Mesenchymal stem cell (in vitro differentiated cells and primary cell): ENCODE results near the gene ATP6V1A.

Experiments used
- DNase-seq: peaks from one replicate; pipeline ENCODE4 v3.0.0-alpha.2; 2013
- H2AFZ ChIP-seq: one replicate; pipeline ENCODE4 v1.6.1; 2013; ENCODE audit warnings: low read depth, mild to moderate bottlenecking, control low read depth, inconsistent platforms, low read length, moderate library complexity
- H2AK5ac ChIP-seq: 2 replicates; pipeline ENCODE4 v1.6.1; 2013; ENCODE audit warnings: low read length, moderate library complexity, mild to moderate bottlenecking, inconsistent platforms; ENCODE audit not compliant: severe bottlenecking
- H2BK120ac ChIP-seq: one replicate; pipeline ENCODE4 v1.6.1; 2013; ENCODE audit warnings: low read depth, mild to moderate bottlenecking, inconsistent platforms, low read length, moderate library complexity
- H2BK12ac ChIP-seq, 2 experiments: one replicate each; pipeline ENCODE4 v1.6.1; 2013; ENCODE audit warnings: inconsistent platforms in 2 of 2, low read length in 2 of 2, mild to moderate bottlenecking in 2 of 2, moderate library complexity in 2 of 2, control low read depth in 1 of 2
- H2BK15ac ChIP-seq: one replicate; pipeline ENCODE4 v1.6.1; 2013; ENCODE audit warnings: mild to moderate bottlenecking, low read depth, inconsistent platforms; ENCODE audit not compliant: poor library complexity, severe bottlenecking
- H2BK5ac ChIP-seq: 2 replicates; pipeline ENCODE4 v1.6.1; 2013; ENCODE audit warnings: low read depth, mild to moderate bottlenecking, low read length, control low read depth, inconsistent platforms; ENCODE audit not compliant: poor library complexity, severe bottlenecking
- H3K14ac ChIP-seq, 2 experiments: one replicate each; pipeline ENCODE4 v1.6.1; 2013; ENCODE audit warnings: inconsistent platforms in 2 of 2, low read length in 2 of 2, control low read depth in 1 of 2, mild to moderate bottlenecking in 1 of 2, moderate library complexity in 1 of 2
- H3K18ac ChIP-seq, 2 experiments: one replicate each; pipeline ENCODE4 v1.6.1; 2013; ENCODE audit warnings: inconsistent platforms in 2 of 2, low read length in 2 of 2, control low read depth in 1 of 2, low read depth in 1 of 2, mild to moderate bottlenecking in 1 of 2
- H3K23ac ChIP-seq, 2 experiments: one replicate each; pipeline ENCODE4 v1.6.1; 2013; ENCODE audit warnings: inconsistent platforms in 2 of 2, low read length in 2 of 2, mild to moderate bottlenecking in 2 of 2, moderate library complexity in 2 of 2, control low read depth in 1 of 2
- H3K27ac ChIP-seq: 2 replicates; pipeline ENCODE4 v1.5.1; 2013; ENCODE audit warnings: mild to moderate bottlenecking, moderate library complexity, low read length, control low read depth, inconsistent platforms; ENCODE audit not compliant: poor library complexity, severe bottlenecking
- H3K27me3 ChIP-seq, 2 experiments: 2 replicates each; pipeline versions ENCODE4 v1.6.1 to v1.7.0; 2013; ENCODE audit warnings: low read length in 2 of 2, mild to moderate bottlenecking in 2 of 2, moderate library complexity in 2 of 2, control low read depth in 1 of 2, inconsistent platforms in 1 of 2; ENCODE audit not compliant: control insufficient read depth in 1 of 2, insufficient read depth in 1 of 2
- H3K36me3 ChIP-seq, 2 experiments: 2 replicates each; pipeline versions ENCODE4 v1.6.1 to v1.7.0; 2013; ENCODE audit warnings: low read length in 2 of 2, control low read depth in 1 of 2, inconsistent platforms in 1 of 2, low read depth in 1 of 2, mild to moderate bottlenecking in 1 of 2; ENCODE audit not compliant: insufficient read depth in 2 of 2, control insufficient read depth in 1 of 2
- H3K4ac ChIP-seq, 2 experiments: one replicate each; pipeline ENCODE4 v1.6.1; 2013; ENCODE audit warnings: inconsistent platforms in 2 of 2, low read length in 2 of 2, mild to moderate bottlenecking in 2 of 2, moderate library complexity in 2 of 2, control low read depth in 1 of 2, low read depth in 1 of 2
- H3K4me1 ChIP-seq: 2 replicates; pipeline ENCODE4 v1.6.1; 2013; ENCODE audit warnings: low read depth, low read length, control low read depth; ENCODE audit not compliant: control insufficient read depth, insufficient read depth
- H3K4me2 ChIP-seq: 2 replicates; pipeline ENCODE4 v1.6.1; 2013; ENCODE audit warnings: low read length, mild to moderate bottlenecking, inconsistent platforms; ENCODE audit not compliant: poor library complexity, severe bottlenecking
- H3K4me3 ChIP-seq, 2 experiments: 2 replicates each; pipeline versions ENCODE4 v1.5.1 to v1.7.0; 2013; ENCODE audit warnings: low read length in 2 of 2, mild to moderate bottlenecking in 2 of 2, control low read depth in 1 of 2, low read depth in 1 of 2; ENCODE audit not compliant: insufficient read depth in 1 of 2
- H3K79me1 ChIP-seq: replicated peaks from 2 replicates; pipeline ENCODE4 v1.6.1; 2013; ENCODE audit warnings: mild to moderate bottlenecking, control low read depth, low read length, inconsistent platforms; ENCODE audit not compliant: poor library complexity, severe bottlenecking
- H3K9ac ChIP-seq: 2 replicates; pipeline ENCODE4 v1.7.0; 2013; ENCODE audit warnings: mild to moderate bottlenecking, low read length, moderate library complexity
- H3K9me3 ChIP-seq: 2 replicates; pipeline ENCODE4 v1.7.0; 2013; ENCODE audit warnings: mild to moderate bottlenecking, low read length; ENCODE audit not compliant: control insufficient read depth
- H4K8ac ChIP-seq: one replicate; pipeline ENCODE4 v1.6.1; 2013; ENCODE audit warnings: inconsistent platforms, mild to moderate bottlenecking, low read length, moderate library complexity
- H4K91ac ChIP-seq: one replicate; pipeline ENCODE4 v1.6.1; 2013; ENCODE audit warnings: mild to moderate bottlenecking, low read length, inconsistent platforms
- WGBS: methylation state at CpG from one replicate; pipeline ENCODE4 v1.1.7; 2013; ENCODE audit warnings: mixed read lengths; 5-methylcytosine and 5-hydroxymethylcytosine counted together

Gene ATP6V1A

DNA sequence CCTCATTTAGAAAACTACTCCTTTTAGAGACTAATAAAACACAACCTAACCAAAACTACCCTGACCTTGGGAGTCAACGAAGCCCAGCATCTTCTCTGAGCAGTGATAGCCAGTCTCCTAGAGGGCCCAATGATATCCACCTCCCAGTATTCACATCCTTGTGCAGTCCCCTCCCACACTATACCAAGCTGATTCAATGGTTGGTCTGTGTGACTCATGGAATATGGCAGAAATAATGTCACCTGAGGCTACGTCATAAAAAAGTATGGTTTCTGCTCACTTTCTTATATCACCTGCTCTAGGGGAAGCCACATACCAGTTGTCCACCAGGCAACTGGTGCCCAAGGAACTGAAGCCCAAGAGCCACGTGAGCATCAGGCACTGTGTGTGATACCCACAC is 29.0 kb upstream of the ATP6V1A start:
- Histone ChIP-seq H2BK12ac (no peak overlapping the region), H3K79me1 (peaks cover 2% of the 10 kb centered on the region), H3K14ac (no peak overlapping the region), H3K4me3 (no peak overlapping the region), H3K4me2 (no peak overlapping the region), H2BK15ac (no peak overlapping the region), H2AK5ac (no peak overlapping the region), H3K9ac (no peak overlapping the region), H4K91ac (no peak overlapping the region), H3K9me3 (no peaks in the 10 kb centered on the region), H3K27me3 (no peaks in the 10 kb centered on the region), H3K18ac (no peak overlapping the region), H2BK5ac (no peak overlapping the region), H4K8ac (no peak overlapping the region), H2BK120ac (no peak overlapping the region), H3K27ac (no peak overlapping the region), H3K36me3 (peaks cover 7 to 66% of the 10 kb centered on the region in 2 experiments), H2AFZ (no peak overlapping the region), H3K23ac (no peak overlapping the region), H3K4me1 (no peaks in the 10 kb centered on the region), H3K4ac (no peak overlapping the region)
- no peak for DNase-seq
- 97% methylated on average over 3 of the region's 3 CpGs for WGBS

DNA sequence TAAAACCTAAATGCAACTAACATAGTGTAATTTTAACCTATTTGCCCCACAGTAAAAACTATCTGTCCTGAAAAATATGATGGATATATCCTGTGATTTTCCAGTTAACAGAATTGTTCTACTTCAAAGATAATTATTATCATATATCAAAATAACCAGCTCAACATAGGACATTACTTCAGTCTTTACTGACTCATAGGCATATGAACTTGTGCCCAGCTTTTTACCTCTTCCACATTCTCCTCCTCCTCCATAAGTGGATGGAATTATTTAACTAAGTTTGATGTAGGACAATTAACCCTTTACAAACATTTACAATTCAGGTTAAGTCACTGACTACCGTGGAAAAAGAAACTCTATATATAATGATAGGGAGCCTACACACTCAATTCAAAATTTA is 27.5 kb upstream of the ATP6V1A start:
- WGBS = no CpG with 5 or more reads among the region's 1 CpG
- H2BK15ac ChIP-seq = no peak overlapping the region
- H3K4me2 ChIP-seq = no peak overlapping the region
- no peak overlapping the region for H3K14ac ChIP-seq
- no peak overlapping the region for H4K91ac ChIP-seq
- no peaks in the 10 kb centered on the region for H3K27me3 ChIP-seq
- no peak overlapping the region for H3K23ac ChIP-seq
- no peak overlapping the region for H3K4ac ChIP-seq
- H3K9ac ChIP-seq = no peak overlapping the region
- H3K9me3 ChIP-seq = no peaks in the 10 kb centered on the region
- no peak overlapping the region for H2AK5ac ChIP-seq
- no peak overlapping the region for H3K27ac ChIP-seq
- H2AFZ ChIP-seq = no peak overlapping the region
- H3K4me1 ChIP-seq = no peaks in the 10 kb centered on the region
- H3K4me3 ChIP-seq = no peak overlapping the region
- no peak overlapping the region for H2BK120ac ChIP-seq
- DNase-seq = no peak
- peaks cover 3% of the 10 kb centered on the region for H3K79me1 ChIP-seq
- H2BK5ac ChIP-seq = no peak overlapping the region
- peaks cover 7 to 81% of the 10 kb centered on the region in 2 experiments for H3K36me3 ChIP-seq
- no peak overlapping the region for H3K18ac ChIP-seq
- no peak overlapping the region for H2BK12ac ChIP-seq
- no peak overlapping the region for H4K8ac ChIP-seq

DNA sequence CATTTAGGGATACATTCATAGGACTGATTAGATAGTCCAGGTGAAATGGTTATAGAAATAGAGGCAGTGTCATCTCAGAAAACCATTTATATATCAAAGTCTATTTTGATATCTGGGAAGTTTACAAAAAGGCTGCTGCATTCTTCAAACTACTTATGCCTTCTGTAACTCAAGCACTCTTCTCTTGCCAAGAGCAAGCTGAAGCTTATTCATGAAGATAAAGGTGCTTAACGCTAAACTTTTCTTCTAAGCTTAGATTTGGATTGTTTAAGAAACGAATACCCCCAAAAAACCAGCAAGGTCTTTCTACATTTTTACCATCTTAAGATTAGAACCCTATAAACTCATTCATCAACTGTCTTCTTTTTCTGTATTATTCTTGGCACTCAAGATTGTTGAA is 27.1 kb upstream of the ATP6V1A start:
- no peak overlapping the region for H4K8ac ChIP-seq
- H3K27me3 ChIP-seq = no peaks in the 10 kb centered on the region
- no peak overlapping the region for H3K4me3 ChIP-seq
- H3K9me3 ChIP-seq = no peaks in the 10 kb centered on the region
- H2AK5ac ChIP-seq = no peak overlapping the region
- H2BK5ac ChIP-seq = no peak overlapping the region
- H2BK15ac ChIP-seq = no peak overlapping the region
- H2AFZ ChIP-seq = no peak overlapping the region
- H3K23ac ChIP-seq = no peak overlapping the region
- DNase-seq = no peak
- H3K36me3 ChIP-seq = peaks cover 7 to 86% of the 10 kb centered on the region in 2 experiments
- H3K9ac ChIP-seq = no peak overlapping the region
- H2BK120ac ChIP-seq = no peak overlapping the region
- no peak overlapping the region for H3K4me2 ChIP-seq
- H3K4me1 ChIP-seq = no peaks in the 10 kb centered on the region
- H3K79me1 ChIP-seq = peaks cover 5% of the 10 kb centered on the region
- no peak overlapping the region for H4K91ac ChIP-seq
- H3K27ac ChIP-seq = no peak overlapping the region
- H2BK12ac ChIP-seq = no peak overlapping the region
- H3K4ac ChIP-seq = no peak overlapping the region
- WGBS = 100% methylated on average over 2 of the region's 2 CpGs
- H3K14ac ChIP-seq = no peak overlapping the region
- H3K18ac ChIP-seq = no peak overlapping the region

DNA sequence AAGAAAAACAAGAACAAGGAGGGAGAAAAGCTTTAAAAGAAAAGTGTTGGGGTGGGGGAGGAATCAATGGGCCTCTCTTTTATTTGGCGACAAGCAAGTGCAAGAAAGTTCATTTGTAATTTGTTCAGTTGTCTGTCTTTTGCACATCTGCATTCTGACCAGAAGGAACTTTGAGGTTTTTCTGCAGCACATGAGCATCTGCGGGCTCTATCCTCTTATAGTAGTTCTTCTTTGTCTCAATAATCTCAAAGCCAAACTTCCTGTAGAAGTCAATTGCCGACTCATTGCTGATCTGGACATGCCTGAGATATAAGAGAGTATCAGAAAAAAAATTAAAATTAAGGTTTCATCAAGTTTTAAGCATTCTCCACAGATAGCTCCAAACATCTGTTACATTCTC is 25.2 kb upstream of the ATP6V1A start:
- peaks cover 3 to 74% of the 10 kb centered on the region in 2 experiments for H3K36me3 ChIP-seq
- no peak overlapping the region for H2BK120ac ChIP-seq
- H3K9me3 ChIP-seq = no peaks in the 10 kb centered on the region
- DNase-seq = no peak
- H3K79me1 ChIP-seq = peaks cover 6% of the 10 kb centered on the region
- H3K27me3 ChIP-seq = no peaks in the 10 kb centered on the region
- no peak overlapping the region for H3K18ac ChIP-seq
- no peak overlapping the region for H3K23ac ChIP-seq
- no peak overlapping the region for H3K4me3 ChIP-seq
- no peak overlapping the region for H3K9ac ChIP-seq
- H4K91ac ChIP-seq = no peak overlapping the region
- WGBS = 94% methylated on average over 2 of the region's 3 CpGs
- no peak overlapping the region for H2AFZ ChIP-seq
- H2BK15ac ChIP-seq = no peak overlapping the region
- H3K4me2 ChIP-seq = no peak overlapping the region
- no peak overlapping the region for H3K4ac ChIP-seq
- no peak overlapping the region for H2AK5ac ChIP-seq
- H3K14ac ChIP-seq = no peak overlapping the region
- no peak overlapping the region for H3K27ac ChIP-seq
- H4K8ac ChIP-seq = no peak overlapping the region
- no peak overlapping the region for H2BK12ac ChIP-seq
- H2BK5ac ChIP-seq = no peak overlapping the region
- H3K4me1 ChIP-seq = no peaks in the 10 kb centered on the region
